Measurements from ENCODE around the gene MYLIP.
"Not testable (repeated sequence)": the region's sequence is repeated elsewhere in the genome, so short reads cannot be mapped to it uniquely, and the experiment has no call there.

Gene MYLIP

DNA sequence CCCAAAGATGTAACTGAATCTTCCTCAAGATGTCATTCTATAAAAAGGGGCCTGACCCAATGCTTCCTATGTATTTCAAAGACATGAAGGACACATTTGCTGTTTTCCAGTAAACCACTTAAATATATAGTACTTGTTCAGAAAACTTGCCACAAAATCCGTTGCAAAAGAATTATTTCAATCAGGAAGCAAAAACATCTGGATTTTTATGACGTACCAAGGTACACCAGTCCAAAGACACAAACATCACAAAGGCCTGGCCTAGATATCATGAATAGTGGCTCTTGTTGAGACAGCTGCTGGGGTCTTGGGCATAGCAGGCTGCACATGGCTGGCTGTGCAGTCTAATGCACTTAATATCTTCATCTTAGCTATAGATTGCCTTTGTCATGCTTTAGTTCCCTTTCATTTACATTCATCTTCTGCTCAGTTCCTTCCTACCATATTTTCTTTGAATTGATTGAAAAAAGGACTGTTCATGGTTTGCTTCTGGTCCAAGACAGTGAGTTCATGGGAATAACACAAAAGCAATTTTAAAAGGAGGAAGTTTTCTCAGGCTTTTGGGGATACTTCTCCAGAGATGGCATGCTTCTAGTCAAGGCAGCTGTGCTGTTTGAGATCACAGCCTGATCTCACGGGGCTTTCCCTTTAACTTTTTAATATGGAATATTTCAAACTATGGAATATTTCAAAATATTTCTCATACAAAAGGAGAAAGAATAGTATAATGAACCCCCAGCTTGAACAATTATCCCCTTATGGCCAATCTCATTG is 44.5 kb downstream of the MYLIP start:
- no peaks in the 10 kb centered on the region for H3K9me3 ChIP-seq (ENCODE audit: control insufficient read depth in 2 of 2, low read length in 2 of 2)
- H3K4me3 ChIP-seq (ENCODE audit: low read length in 2 of 2) = no peak overlapping the region
- H3K27me3 ChIP-seq (ENCODE audit: control insufficient read depth in 1 of 2, insufficient read depth in 2 of 2, low read length in 2 of 2) = no peaks in the 10 kb centered on the region
- H3K27ac ChIP-seq (ENCODE audit: low read length) = no peak overlapping the region
- no peaks in the 10 kb centered on the region for H3K4me1 ChIP-seq (ENCODE audit: control insufficient read depth, insufficient read depth, low read length)
- H3K9ac ChIP-seq (ENCODE audit: low read length in 2 of 2) = no peak overlapping the region
- no peaks in the 10 kb centered on the region for H3K36me3 ChIP-seq (ENCODE audit: control insufficient read depth in 2 of 2, insufficient read depth in 2 of 2, low read length in 2 of 2)

DNA sequence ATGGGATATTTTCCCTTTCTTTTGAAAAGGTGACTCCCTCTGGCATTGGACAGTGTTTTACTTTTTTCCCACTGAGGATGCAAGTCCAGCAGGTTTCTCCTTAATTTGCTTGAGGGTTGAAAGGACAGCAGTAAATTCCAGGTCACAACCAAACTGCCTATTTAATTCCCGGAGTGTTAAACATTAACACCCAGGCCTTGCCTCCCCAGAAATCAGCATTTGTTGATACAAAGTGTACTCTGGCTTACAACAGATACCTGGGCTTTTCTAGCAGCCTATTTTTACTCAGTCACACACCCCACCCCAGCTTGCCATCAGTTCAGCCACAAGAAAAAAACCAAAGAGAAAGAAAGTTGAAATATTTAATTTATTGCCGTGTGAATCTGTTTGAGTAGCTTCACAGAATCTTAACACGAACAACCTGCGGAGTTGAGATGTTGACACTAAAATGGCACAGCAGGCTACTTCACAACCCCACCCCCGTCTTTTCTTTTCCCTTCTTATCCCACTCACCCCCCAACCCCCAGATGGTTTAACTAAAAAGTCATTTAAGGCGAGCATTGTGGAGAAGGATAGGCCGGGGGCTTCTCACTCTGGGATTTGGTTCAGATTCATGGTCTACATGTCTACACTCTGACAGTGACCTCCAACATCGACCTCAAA is 45.7 kb downstream of the MYLIP start:
- no peaks in the 10 kb centered on the region for H3K27me3 ChIP-seq (ENCODE audit: control insufficient read depth in 1 of 2, insufficient read depth in 2 of 2, low read length in 2 of 2)
- H3K4me1 ChIP-seq (ENCODE audit: control insufficient read depth, insufficient read depth, low read length) = no peaks in the 10 kb centered on the region
- no peak overlapping the region for H3K27ac ChIP-seq (ENCODE audit: low read length)
- no peak overlapping the region for H3K9ac ChIP-seq (ENCODE audit: low read length in 2 of 2)
- no peak overlapping the region for H3K4me3 ChIP-seq (ENCODE audit: low read length in 2 of 2)
- no peaks in the 10 kb centered on the region for H3K36me3 ChIP-seq (ENCODE audit: control insufficient read depth in 2 of 2, insufficient read depth in 2 of 2, low read length in 2 of 2)
- no peaks in the 10 kb centered on the region for H3K9me3 ChIP-seq (ENCODE audit: control insufficient read depth in 2 of 2, low read length in 2 of 2)

DNA sequence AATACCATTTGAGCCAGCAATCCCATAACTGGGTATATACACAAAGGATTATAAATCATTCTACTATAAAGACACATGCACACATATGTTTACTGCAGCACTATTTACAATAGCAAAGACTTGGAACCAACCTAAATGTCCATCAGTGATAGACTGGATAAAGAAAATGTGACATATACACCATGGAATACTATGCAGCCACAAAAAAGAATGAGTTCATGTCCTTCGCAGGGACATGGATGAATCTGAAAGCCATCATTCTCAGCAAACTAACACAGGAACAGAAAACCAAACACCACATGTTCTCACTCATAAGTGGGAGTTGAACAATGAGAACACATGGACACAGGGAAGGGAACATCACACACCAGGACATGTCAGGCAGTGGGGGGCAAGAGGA is 47.7 kb downstream of the MYLIP start:
- H3K27me3 ChIP-seq (ENCODE audit: control insufficient read depth in 1 of 2, insufficient read depth in 2 of 2, low read length in 2 of 2); H3K4me3 ChIP-seq (ENCODE audit: low read length in 2 of 2); H3K9ac ChIP-seq (ENCODE audit: low read length in 2 of 2); H3K27ac ChIP-seq (ENCODE audit: low read length); H3K4me1 ChIP-seq (ENCODE audit: control insufficient read depth, insufficient read depth, low read length); H3K9me3 ChIP-seq (ENCODE audit: control insufficient read depth in 2 of 2, low read length in 2 of 2); H3K36me3 ChIP-seq (ENCODE audit: control insufficient read depth in 2 of 2, insufficient read depth in 2 of 2, low read length in 2 of 2): not testable (repeated sequence)

DNA sequence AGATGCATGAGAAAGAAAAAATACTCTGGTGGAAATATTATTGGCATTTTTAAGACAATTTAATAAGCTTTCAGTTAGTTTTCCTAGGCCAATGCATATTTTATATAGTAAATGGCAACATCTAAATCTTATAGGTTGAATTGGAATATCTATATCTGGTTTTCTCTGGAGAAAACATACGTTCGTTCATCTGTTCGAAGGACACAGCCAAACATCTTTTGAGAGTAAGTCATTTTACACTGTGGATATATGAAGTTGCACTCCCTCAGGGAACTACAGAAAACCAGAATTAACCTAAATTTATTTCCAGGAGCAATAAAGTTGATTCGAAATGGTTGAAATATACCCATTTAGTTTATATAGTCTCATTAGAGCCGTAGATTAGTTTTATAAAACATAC is 49.0 kb downstream of the MYLIP start:
- Histone ChIP-seq H3K9me3 (ENCODE audit: control insufficient read depth in 2 of 2, low read length in 2 of 2) (no peaks in the 10 kb centered on the region), H3K4me3 (ENCODE audit: low read length in 2 of 2) (no peak overlapping the region), H3K27me3 (ENCODE audit: control insufficient read depth in 1 of 2, insufficient read depth in 2 of 2, low read length in 2 of 2) (no peaks in the 10 kb centered on the region), H3K27ac (ENCODE audit: low read length) (no peak overlapping the region), H3K4me1 (ENCODE audit: control insufficient read depth, insufficient read depth, low read length) (no peaks in the 10 kb centered on the region), H3K36me3 (ENCODE audit: control insufficient read depth in 2 of 2, insufficient read depth in 2 of 2, low read length in 2 of 2) (no peaks in the 10 kb centered on the region), H3K9ac (ENCODE audit: low read length in 2 of 2) (no peak overlapping the region)

DNA sequence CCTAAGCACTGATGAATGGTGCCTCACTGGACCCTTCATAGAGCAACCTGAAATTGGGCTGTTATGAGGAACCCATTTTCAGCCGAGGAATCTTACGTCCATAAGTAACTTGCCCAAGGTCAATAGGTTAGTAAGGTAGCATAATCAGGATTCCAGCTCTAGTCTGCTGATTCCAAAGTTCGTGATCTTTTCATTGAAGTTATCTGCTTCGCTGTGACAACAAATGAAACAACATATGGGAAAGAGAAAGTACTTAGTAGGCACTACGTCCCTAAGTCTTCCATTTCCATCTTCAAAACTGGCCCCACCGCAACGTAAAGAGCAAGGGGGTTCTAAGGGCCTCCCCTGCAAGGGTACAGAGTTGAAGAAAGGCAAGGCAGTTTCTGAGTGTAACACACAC is 49.5 kb downstream of the MYLIP start:
- H3K4me1 ChIP-seq (ENCODE audit: control insufficient read depth, insufficient read depth, low read length) = no peaks in the 10 kb centered on the region
- no peak overlapping the region for H3K27ac ChIP-seq (ENCODE audit: low read length)
- no peaks in the 10 kb centered on the region for H3K9me3 ChIP-seq (ENCODE audit: control insufficient read depth in 2 of 2, low read length in 2 of 2)
- no peak overlapping the region for H3K9ac ChIP-seq (ENCODE audit: low read length in 2 of 2)
- H3K36me3 ChIP-seq (ENCODE audit: control insufficient read depth in 2 of 2, insufficient read depth in 2 of 2, low read length in 2 of 2) = no peaks in the 10 kb centered on the region
- H3K27me3 ChIP-seq (ENCODE audit: control insufficient read depth in 1 of 2, insufficient read depth in 2 of 2, low read length in 2 of 2) = no peaks in the 10 kb centered on the region
- H3K4me3 ChIP-seq (ENCODE audit: low read length in 2 of 2) = no peak overlapping the region

DNA sequence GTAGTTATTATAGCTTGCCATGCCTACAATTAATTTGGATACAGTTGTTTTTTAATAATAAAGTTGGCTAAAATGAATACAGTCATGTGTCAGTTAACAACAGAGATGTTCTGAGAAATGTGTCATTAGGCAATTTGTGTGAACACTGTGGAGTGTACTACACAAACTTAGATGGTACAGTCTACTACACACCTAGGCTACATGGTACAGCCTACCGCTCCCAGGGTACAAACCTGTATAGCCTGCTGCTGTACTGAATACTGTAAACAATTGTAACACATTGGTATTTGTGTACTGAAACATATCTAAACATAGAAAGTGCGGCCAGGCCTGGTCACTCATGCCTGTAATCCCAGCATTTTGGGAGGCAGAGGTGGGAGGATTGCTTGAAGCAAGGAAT is 50.2 kb downstream of the MYLIP start:
- H3K27ac ChIP-seq (ENCODE audit: low read length) = no peak overlapping the region
- H3K36me3 ChIP-seq (ENCODE audit: control insufficient read depth in 2 of 2, insufficient read depth in 2 of 2, low read length in 2 of 2) = no peaks in the 10 kb centered on the region
- H3K9ac ChIP-seq (ENCODE audit: low read length in 2 of 2) = no peak overlapping the region
- H3K4me3 ChIP-seq (ENCODE audit: low read length in 2 of 2) = no peak overlapping the region
- no peaks in the 10 kb centered on the region for H3K9me3 ChIP-seq (ENCODE audit: control insufficient read depth in 2 of 2, low read length in 2 of 2)
- no peaks in the 10 kb centered on the region for H3K4me1 ChIP-seq (ENCODE audit: control insufficient read depth, insufficient read depth, low read length)
- no peaks in the 10 kb centered on the region for H3K27me3 ChIP-seq (ENCODE audit: control insufficient read depth in 1 of 2, insufficient read depth in 2 of 2, low read length in 2 of 2)

DNA sequence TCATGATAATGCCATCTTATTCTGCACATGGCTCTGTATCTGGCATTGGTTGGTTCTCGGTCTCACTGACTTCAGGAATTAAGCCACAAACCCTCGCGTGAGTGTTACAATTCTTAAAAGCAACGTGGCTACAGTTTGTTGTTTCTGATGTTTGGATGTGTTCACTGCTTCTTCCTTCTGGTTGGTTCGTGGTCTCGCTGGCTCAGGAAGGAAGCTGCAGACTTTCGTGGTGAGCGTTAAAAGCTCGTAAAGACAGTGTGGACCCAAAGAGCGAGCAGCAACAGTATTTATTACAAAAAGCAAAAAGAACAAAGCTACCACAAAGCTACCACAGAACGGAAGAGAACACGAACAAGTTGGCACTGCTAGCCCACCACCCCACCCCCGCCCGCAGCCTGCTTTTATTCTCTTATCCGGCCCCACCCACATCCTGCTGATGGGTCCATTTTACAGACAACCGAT is 51.1 kb downstream of the MYLIP start:
- H3K36me3 ChIP-seq (ENCODE audit: control insufficient read depth in 2 of 2, insufficient read depth in 2 of 2, low read length in 2 of 2) = no peaks in the 10 kb centered on the region
- H3K9me3 ChIP-seq (ENCODE audit: control insufficient read depth in 2 of 2, low read length in 2 of 2) = no peaks in the 10 kb centered on the region

DNA sequence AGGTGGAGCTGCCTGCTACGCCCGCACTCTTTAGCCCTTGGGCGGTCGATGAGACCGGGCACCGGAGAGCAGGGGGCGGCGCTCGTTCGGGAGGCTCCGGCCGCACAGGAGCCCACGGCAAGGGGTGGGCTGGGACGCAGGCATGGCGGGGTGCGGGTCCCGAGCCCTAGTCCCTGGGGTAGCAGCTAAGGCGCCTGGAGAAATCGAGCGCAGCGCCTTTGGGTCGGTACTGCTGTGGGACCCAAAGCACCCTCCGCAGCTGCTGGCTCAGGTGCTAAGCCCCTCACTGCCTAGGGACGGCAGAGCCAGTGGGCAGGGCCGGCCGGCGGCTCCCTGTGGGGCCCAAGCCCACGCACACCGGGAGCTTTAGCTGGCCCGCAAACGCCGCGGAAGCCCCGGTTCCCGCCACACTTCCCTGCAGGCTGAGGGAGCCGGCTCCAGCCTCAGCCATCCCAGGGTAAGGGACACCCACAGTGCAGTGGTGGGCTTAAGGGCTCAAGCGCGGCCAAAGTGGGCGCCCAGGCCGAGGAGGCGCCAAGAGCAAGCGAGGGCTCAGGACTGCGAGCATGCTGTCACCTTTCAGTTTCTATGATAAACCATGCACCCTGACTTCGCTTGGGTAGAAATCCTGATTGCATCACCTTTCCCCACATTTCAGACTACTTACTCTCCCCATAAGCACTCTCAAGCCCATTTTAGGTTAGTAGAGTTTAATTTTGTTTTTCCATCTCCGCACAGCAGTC is 52.0 kb downstream of the MYLIP start:
- Histone ChIP-seq H3K4me1 (ENCODE audit: control insufficient read depth, insufficient read depth, low read length) (no peaks in the 10 kb centered on the region), H3K9me3 (ENCODE audit: control insufficient read depth in 2 of 2, low read length in 2 of 2) (no peaks in the 10 kb centered on the region), H3K4me3 (ENCODE audit: low read length in 2 of 2) (no peak overlapping the region), H3K36me3 (ENCODE audit: control insufficient read depth in 2 of 2, insufficient read depth in 2 of 2, low read length in 2 of 2) (no peaks in the 10 kb centered on the region), H3K9ac (ENCODE audit: low read length in 2 of 2) (no peak overlapping the region), H3K27me3 (ENCODE audit: control insufficient read depth in 1 of 2, insufficient read depth in 2 of 2, low read length in 2 of 2) (no peaks in the 10 kb centered on the region), H3K27ac (ENCODE audit: low read length) (no peak overlapping the region)

More for the DNA sequence above, 51.1 kb downstream of the MYLIP start:
- no peaks in the 10 kb centered on the region for H3K27me3 ChIP-seq (ENCODE audit: control insufficient read depth in 1 of 2, insufficient read depth in 2 of 2, low read length in 2 of 2)
- H3K27ac ChIP-seq (ENCODE audit: low read length) = no peak overlapping the region
- H3K4me3 ChIP-seq (ENCODE audit: low read length in 2 of 2) = no peak overlapping the region
- no peaks in the 10 kb centered on the region for H3K4me1 ChIP-seq (ENCODE audit: control insufficient read depth, insufficient read depth, low read length)
- H3K9ac ChIP-seq (ENCODE audit: low read length in 2 of 2) = no peak overlapping the region

DNA sequence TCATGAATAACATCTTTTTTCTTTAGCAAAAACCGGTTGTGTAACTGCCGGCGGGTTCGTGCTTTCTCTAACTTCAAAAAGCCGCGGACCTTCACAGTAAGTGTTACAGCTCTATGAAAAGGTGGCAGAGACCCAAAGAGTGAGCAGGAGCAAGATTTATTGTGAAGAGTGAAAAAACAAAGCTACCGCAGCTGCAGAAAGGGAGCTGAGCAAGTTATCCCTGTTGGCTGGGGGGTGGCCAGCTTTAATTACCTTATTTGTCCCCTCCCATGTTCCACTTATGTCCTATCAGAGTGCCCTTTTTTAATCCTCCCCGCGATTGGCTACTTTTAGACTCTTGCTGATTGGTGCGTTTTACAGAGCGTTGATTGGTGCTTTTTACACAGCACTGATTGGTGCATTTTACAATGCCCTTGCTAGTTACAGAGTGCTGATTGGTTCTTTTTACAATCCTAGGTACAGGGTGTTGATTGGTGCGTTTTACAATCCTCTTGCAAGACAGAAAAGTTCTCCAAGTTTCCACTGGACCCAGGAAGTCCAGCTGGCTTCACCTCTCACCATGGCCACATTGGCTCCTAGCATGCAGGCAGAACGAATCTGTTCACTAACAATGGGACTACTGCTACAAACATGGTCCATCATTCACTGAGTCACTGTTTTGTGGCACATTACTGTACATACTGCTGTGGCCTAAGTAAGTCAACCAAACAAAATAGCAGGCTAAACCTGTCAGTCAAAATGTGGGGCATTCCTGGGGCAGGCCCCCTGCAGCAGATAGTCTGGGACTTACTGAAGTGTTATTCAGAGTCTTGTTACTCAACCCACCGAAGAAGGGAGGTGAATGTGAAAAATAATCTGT is 52.8 kb downstream of the MYLIP start:
- Histone ChIP-seq H3K27ac (ENCODE audit: low read length) (no peak overlapping the region), H3K27me3 (ENCODE audit: control insufficient read depth in 1 of 2, insufficient read depth in 2 of 2, low read length in 2 of 2) (no peaks in the 10 kb centered on the region), H3K4me1 (ENCODE audit: control insufficient read depth, insufficient read depth, low read length) (no peaks in the 10 kb centered on the region), H3K36me3 (ENCODE audit: control insufficient read depth in 2 of 2, insufficient read depth in 2 of 2, low read length in 2 of 2) (no peaks in the 10 kb centered on the region), H3K9ac (ENCODE audit: low read length in 2 of 2) (no peak overlapping the region), H3K4me3 (ENCODE audit: low read length in 2 of 2) (no peak overlapping the region), H3K9me3 (ENCODE audit: control insufficient read depth in 2 of 2, low read length in 2 of 2) (no peaks in the 10 kb centered on the region)

DNA sequence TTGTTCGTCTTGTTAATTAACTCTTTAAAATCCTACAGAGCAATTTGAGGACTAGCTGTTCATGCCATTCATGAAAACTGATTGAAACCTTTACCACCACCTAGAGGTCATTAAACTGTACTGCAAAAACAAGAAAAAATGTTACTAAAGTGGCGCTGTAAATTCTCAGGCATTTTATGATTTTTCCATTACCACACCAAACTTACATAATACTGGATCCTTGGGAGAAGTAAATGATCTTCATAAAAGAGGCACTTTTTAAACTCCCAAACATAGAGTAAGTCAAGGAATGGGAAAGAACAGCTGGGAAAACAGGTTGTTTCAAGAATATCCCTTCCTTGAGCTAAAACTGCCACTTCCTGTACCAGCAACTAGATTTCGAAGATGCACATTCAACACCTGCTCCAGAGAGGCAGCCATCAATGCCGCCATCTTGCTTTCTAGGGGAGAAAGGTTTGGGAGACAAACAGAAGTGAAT is 54.3 kb downstream of the MYLIP start:
- H3K4me1 ChIP-seq (ENCODE audit: control insufficient read depth, insufficient read depth, low read length) = no peaks in the 10 kb centered on the region
- H3K27ac ChIP-seq (ENCODE audit: low read length) = no peak overlapping the region
- H3K4me3 ChIP-seq (ENCODE audit: low read length in 2 of 2) = no peak overlapping the region
- no peak overlapping the region for H3K9ac ChIP-seq (ENCODE audit: low read length in 2 of 2)
- H3K9me3 ChIP-seq (ENCODE audit: control insufficient read depth in 2 of 2, low read length in 2 of 2) = no peaks in the 10 kb centered on the region
- no peaks in the 10 kb centered on the region for H3K27me3 ChIP-seq (ENCODE audit: control insufficient read depth in 1 of 2, insufficient read depth in 2 of 2, low read length in 2 of 2)
- no peaks in the 10 kb centered on the region for H3K36me3 ChIP-seq (ENCODE audit: control insufficient read depth in 2 of 2, insufficient read depth in 2 of 2, low read length in 2 of 2)

Data from stomach smooth muscle (tissue), 2 donors.